ENCODE results near the gene FBXW2.

The FBXW2 gene

DNA sequence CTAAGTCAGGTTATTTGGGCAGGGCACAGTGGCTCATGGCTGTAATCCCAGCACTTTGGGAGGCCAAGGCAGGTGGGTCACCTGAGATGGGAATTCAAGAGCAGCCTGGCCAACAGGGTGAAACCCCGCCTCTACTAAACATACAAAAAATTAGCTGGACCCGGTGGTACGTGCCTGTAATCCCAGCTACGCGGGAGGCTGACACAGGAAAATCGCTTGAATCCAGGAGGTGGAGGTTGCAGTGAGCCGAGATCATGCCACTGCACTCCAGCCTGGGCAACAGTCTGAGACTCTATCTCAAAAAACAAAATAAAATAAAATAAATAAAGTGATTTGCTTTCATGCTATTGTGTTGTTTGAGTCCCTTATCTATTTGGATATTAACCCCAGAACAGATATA is 8.2 kb upstream of the FBXW2 start:
- H3K18ac ChIP-seq (ENCODE audit: low read length): no peak overlapping the region
- no peak overlapping the region for H3K4me3 ChIP-seq (ENCODE audit: low read length in 2 of 2)
- no peak overlapping the region for H2BK12ac ChIP-seq (ENCODE audit: low read length)
- H3K4me1 ChIP-seq (ENCODE audit: control insufficient read depth in 2 of 2, insufficient read depth in 1 of 2, low read depth in 1 of 2, low read length in 2 of 2): no peaks in the 10 kb centered on the region
- H2BK15ac ChIP-seq (ENCODE audit: low read length): no peak overlapping the region
- no peak overlapping the region for H3K9ac ChIP-seq (ENCODE audit: low read depth, low read length, poor library complexity)
- no peak overlapping the region for H3K27ac ChIP-seq (replicated peaks; ENCODE audit: low read length)
- H3K9me3 ChIP-seq (replicated peaks in 1 of 2; ENCODE audit: control insufficient read depth in 2 of 2, insufficient read depth in 1 of 2, low read depth in 1 of 2, low read length in 2 of 2): no peaks in the 10 kb centered on the region
- H2AK5ac ChIP-seq (ENCODE audit: low read depth, low read length): no peak overlapping the region
- H3K36me3 ChIP-seq (replicated peaks in 1 of 2; ENCODE audit: control insufficient read depth in 2 of 2, insufficient read depth in 2 of 2, low read length in 2 of 2): peaks cover 3% of the 10 kb centered on the region in 2 donors
- no peak for DNase-seq (ENCODE audit: low spot score)
- H3K4me2 ChIP-seq (ENCODE audit: insufficient read depth, low read length, poor library complexity, severe bottlenecking): no peak overlapping the region
- WGBS, 2 donors (ENCODE audit: extremely low coverage in 2 of 2, insufficient read length in 2 of 2, insufficient replicate concordance in 1 of 2): no CpG with 5 or more reads among the region's 7 CpGs
- no peaks in the 10 kb centered on the region for H3K79me1 ChIP-seq (ENCODE audit: low read depth, low read length)
- no peak overlapping the region for H2AFZ ChIP-seq (ENCODE audit: low read length)
- H3K27me3 ChIP-seq (ENCODE audit: control insufficient read depth in 3 of 3, insufficient read depth in 3 of 3, low read depth in 1 of 3, low read length in 3 of 3): no peaks in the 10 kb centered on the region
- H4K8ac ChIP-seq (ENCODE audit: low read depth, low read length): no peak overlapping the region
- no peak overlapping the region for H4K91ac ChIP-seq (ENCODE audit: low read depth, low read length, poor library complexity)
- no peak overlapping the region for H3K4ac ChIP-seq (ENCODE audit: low read length)
- no peak overlapping the region for H3K23ac ChIP-seq (ENCODE audit: low read depth, low read length, poor library complexity)
- no peak overlapping the region for H2BK120ac ChIP-seq (ENCODE audit: low read depth, low read length)
- H3K14ac ChIP-seq (ENCODE audit: low read length): no peak overlapping the region
- H2BK5ac ChIP-seq (ENCODE audit: low read length): no peak overlapping the region

DNA sequence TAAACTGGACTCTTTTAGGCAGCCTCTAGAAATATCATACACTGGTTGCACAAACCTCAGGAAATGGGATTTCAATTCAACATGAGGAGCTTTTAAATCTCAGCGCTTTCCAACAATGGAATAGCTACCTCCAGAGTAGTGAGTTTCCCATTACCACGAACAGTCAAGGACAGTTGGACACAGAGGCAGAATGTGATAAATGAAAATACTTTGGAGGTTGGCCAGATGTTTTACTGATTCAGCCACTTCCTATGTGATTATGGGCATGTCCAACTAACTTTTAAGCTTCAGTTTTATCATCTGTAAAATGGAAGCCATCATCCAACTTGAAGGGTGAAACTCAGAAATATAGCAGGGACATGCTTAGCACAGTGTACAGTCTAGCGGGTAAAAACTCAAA is 2.1 kb downstream of the FBXW2 start:
- H3K14ac ChIP-seq (ENCODE audit: low read length): no peak overlapping the region
- no peak overlapping the region for H3K4me2 ChIP-seq (ENCODE audit: insufficient read depth, low read length, poor library complexity, severe bottlenecking)
- H2BK5ac ChIP-seq (ENCODE audit: low read length): no peak overlapping the region
- H3K9ac ChIP-seq (ENCODE audit: low read depth, low read length, poor library complexity): no peak overlapping the region
- peaks cover 3% of the 10 kb centered on the region in 2 donors for H3K4me1 ChIP-seq (ENCODE audit: control insufficient read depth in 2 of 2, insufficient read depth in 1 of 2, low read depth in 1 of 2, low read length in 2 of 2)
- peaks cover 8 to 52% of the 10 kb centered on the region in 2 donors for H3K36me3 ChIP-seq (replicated peaks in 1 of 2; ENCODE audit: control insufficient read depth in 2 of 2, insufficient read depth in 2 of 2, low read length in 2 of 2)
- H3K9me3 ChIP-seq (replicated peaks in 1 of 2; ENCODE audit: control insufficient read depth in 2 of 2, insufficient read depth in 1 of 2, low read depth in 1 of 2, low read length in 2 of 2): no peaks in the 10 kb centered on the region
- no peak overlapping the region for H3K4ac ChIP-seq (ENCODE audit: low read length)
- no peak overlapping the region for H3K23ac ChIP-seq (ENCODE audit: low read depth, low read length, poor library complexity)
- H2AK5ac ChIP-seq (ENCODE audit: low read depth, low read length): no peak overlapping the region
- H2AFZ ChIP-seq (ENCODE audit: low read length): no peak overlapping the region
- DNase-seq (ENCODE audit: low spot score): no peak
- H2BK120ac ChIP-seq (ENCODE audit: low read depth, low read length): no peak overlapping the region
- H3K4me3 ChIP-seq (ENCODE audit: low read length in 2 of 2): no peak overlapping the region
- WGBS, 2 donors (ENCODE audit: extremely low coverage in 2 of 2, insufficient read length in 2 of 2, insufficient replicate concordance in 1 of 2): no CpG with 5 or more reads among the region's 3 CpGs
- H3K27ac ChIP-seq (replicated peaks; ENCODE audit: low read length): no peak overlapping the region
- no peak overlapping the region for H4K91ac ChIP-seq (ENCODE audit: low read depth, low read length, poor library complexity)
- no peak overlapping the region for H2BK12ac ChIP-seq (ENCODE audit: low read length)
- no peaks in the 10 kb centered on the region for H3K27me3 ChIP-seq (ENCODE audit: control insufficient read depth in 3 of 3, insufficient read depth in 3 of 3, low read depth in 1 of 3, low read length in 3 of 3)
- no peak overlapping the region for H4K8ac ChIP-seq (ENCODE audit: low read depth, low read length)
- no peak overlapping the region for H3K18ac ChIP-seq (ENCODE audit: low read length)
- peaks cover 4% of the 10 kb centered on the region for H3K79me1 ChIP-seq (ENCODE audit: low read depth, low read length)
- no peak overlapping the region for H2BK15ac ChIP-seq (ENCODE audit: low read length)

DNA sequence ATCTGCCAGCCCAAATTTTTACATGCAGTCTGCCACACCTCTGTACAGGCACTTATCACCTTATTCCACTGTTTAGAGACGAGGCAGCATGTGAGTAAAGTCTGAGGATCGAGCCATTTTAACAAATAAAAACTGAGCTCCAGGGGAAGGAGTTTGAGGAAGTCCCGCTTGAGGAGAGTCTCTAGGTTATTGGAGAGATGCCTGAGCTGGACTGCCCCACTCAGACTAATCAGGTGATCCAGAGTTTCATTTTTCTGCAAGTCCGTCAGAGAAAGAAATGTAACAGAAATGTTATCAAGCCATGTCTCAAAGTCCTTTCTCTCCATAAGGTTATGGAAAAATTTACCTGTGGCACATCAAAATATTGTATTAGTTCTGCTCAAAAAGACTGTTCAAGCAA is 5.3 kb downstream of the FBXW2 start:
- no peaks in the 10 kb centered on the region for H3K27me3 ChIP-seq (ENCODE audit: control insufficient read depth in 3 of 3, insufficient read depth in 3 of 3, low read depth in 1 of 3, low read length in 3 of 3)
- H3K14ac ChIP-seq (ENCODE audit: low read length): no peak overlapping the region
- H3K27ac ChIP-seq (replicated peaks; ENCODE audit: low read length): no peak overlapping the region
- no peak overlapping the region for H2BK15ac ChIP-seq (ENCODE audit: low read length)
- H3K23ac ChIP-seq (ENCODE audit: low read depth, low read length, poor library complexity): no peak overlapping the region
- no peak overlapping the region for H3K9ac ChIP-seq (ENCODE audit: low read depth, low read length, poor library complexity)
- peaks cover 8 to 80% of the 10 kb centered on the region in 2 donors for H3K36me3 ChIP-seq (replicated peaks in 1 of 2; ENCODE audit: control insufficient read depth in 2 of 2, insufficient read depth in 2 of 2, low read length in 2 of 2)
- H2AFZ ChIP-seq (ENCODE audit: low read length): no peak overlapping the region
- peaks cover 4% of the 10 kb centered on the region for H3K79me1 ChIP-seq (ENCODE audit: low read depth, low read length)
- no peak overlapping the region for H3K4me3 ChIP-seq (ENCODE audit: low read length in 2 of 2)
- H2AK5ac ChIP-seq (ENCODE audit: low read depth, low read length): no peak overlapping the region
- no peak overlapping the region for H4K91ac ChIP-seq (ENCODE audit: low read depth, low read length, poor library complexity)
- no CpG with 5 or more reads among the region's 4 CpGs for WGBS, 2 donors (ENCODE audit: extremely low coverage in 2 of 2, insufficient read length in 2 of 2, insufficient replicate concordance in 1 of 2)
- no peak overlapping the region for H3K4ac ChIP-seq (ENCODE audit: low read length)
- H3K9me3 ChIP-seq (replicated peaks in 1 of 2; ENCODE audit: control insufficient read depth in 2 of 2, insufficient read depth in 1 of 2, low read depth in 1 of 2, low read length in 2 of 2): no peaks in the 10 kb centered on the region
- H2BK5ac ChIP-seq (ENCODE audit: low read length): no peak overlapping the region
- H4K8ac ChIP-seq (ENCODE audit: low read depth, low read length): no peak overlapping the region
- no peak for DNase-seq (ENCODE audit: low spot score)
- peaks cover 0 to 3% of the 10 kb centered on the region in 2 donors for H3K4me1 ChIP-seq (ENCODE audit: control insufficient read depth in 2 of 2, insufficient read depth in 1 of 2, low read depth in 1 of 2, low read length in 2 of 2)
- no peak overlapping the region for H2BK120ac ChIP-seq (ENCODE audit: low read depth, low read length)
- no peak overlapping the region for H2BK12ac ChIP-seq (ENCODE audit: low read length)
- H3K18ac ChIP-seq (ENCODE audit: low read length): no peak overlapping the region
- no peak overlapping the region for H3K4me2 ChIP-seq (ENCODE audit: insufficient read depth, low read length, poor library complexity, severe bottlenecking)

DNA sequence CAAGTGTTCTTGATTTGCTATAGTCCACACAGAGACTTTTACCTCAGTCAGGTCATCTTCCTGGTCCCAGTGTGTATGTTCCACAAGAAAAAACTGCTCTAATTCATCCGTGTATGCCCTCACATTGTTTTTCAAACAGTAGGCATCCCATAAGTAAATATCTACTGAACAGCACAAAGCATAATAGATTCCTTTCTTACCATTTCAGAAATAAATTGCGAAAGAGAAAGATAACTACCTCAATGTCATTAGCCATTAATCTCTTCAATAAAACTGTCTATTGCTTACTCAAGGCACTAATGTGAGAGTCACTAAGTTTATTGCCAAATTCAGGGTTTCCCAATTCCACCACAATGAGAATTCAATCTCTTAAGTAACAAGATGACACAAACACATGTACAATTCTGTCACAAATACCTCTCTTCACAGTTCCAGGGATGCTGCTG is 9.6 kb downstream of the FBXW2 start:
- Histone ChIP-seq H4K91ac (ENCODE audit: low read depth, low read length, poor library complexity) (no peak overlapping the region), H3K36me3 (replicated peaks in 1 of 2; ENCODE audit: control insufficient read depth in 2 of 2, insufficient read depth in 2 of 2, low read length in 2 of 2) (peaks cover 8 to 89% of the 10 kb centered on the region in 2 donors), H3K27ac (replicated peaks; ENCODE audit: low read length) (no peak overlapping the region), H4K8ac (ENCODE audit: low read depth, low read length) (no peak overlapping the region), H2BK120ac (ENCODE audit: low read depth, low read length) (no peak overlapping the region), H3K9ac (ENCODE audit: low read depth, low read length, poor library complexity) (no peak overlapping the region), H2BK5ac (ENCODE audit: low read length) (no peak overlapping the region), H3K18ac (ENCODE audit: low read length) (no peak overlapping the region), H3K4ac (ENCODE audit: low read length) (no peak overlapping the region), H2BK15ac (ENCODE audit: low read length) (no peak overlapping the region), H3K9me3 (replicated peaks in 1 of 2; ENCODE audit: control insufficient read depth in 2 of 2, insufficient read depth in 1 of 2, low read depth in 1 of 2, low read length in 2 of 2) (no peaks in the 10 kb centered on the region), H3K79me1 (ENCODE audit: low read depth, low read length) (peaks cover 4% of the 10 kb centered on the region), H3K27me3 (ENCODE audit: control insufficient read depth in 3 of 3, insufficient read depth in 3 of 3, low read depth in 1 of 3, low read length in 3 of 3) (no peaks in the 10 kb centered on the region), H3K14ac (ENCODE audit: low read length) (no peak overlapping the region), H3K23ac (ENCODE audit: low read depth, low read length, poor library complexity) (no peak overlapping the region), H2BK12ac (ENCODE audit: low read length) (no peak overlapping the region), H2AFZ (ENCODE audit: low read length) (no peak overlapping the region), H2AK5ac (ENCODE audit: low read depth, low read length) (no peak overlapping the region), H3K4me3 (ENCODE audit: low read length in 2 of 2) (no peak overlapping the region), H3K4me1 (ENCODE audit: control insufficient read depth in 2 of 2, insufficient read depth in 1 of 2, low read depth in 1 of 2, low read length in 2 of 2) (no peaks in the 10 kb centered on the region), H3K4me2 (ENCODE audit: insufficient read depth, low read length, poor library complexity, severe bottlenecking) (no peak overlapping the region)
- WGBS, 2 donors (ENCODE audit: extremely low coverage in 2 of 2, insufficient read length in 2 of 2, insufficient replicate concordance in 1 of 2): no CpG with 5 or more reads among the region's 2 CpGs
- no peak for DNase-seq (ENCODE audit: low spot score)
